Hematopoietic multipotent progenitor cell treated with erythropoietin and hydrocortisone succinate and interleukin-3 and kit ligand, for 8 days (in vitro differentiated cells): ENCODE results near the gene CHCHD2.
A peak's percentile ranks its signal among the peaks of the same experiment; 100 is the strongest.
"Not testable (repeated sequence)": the region's sequence is repeated elsewhere in the genome, so short reads cannot be mapped to it uniquely, and the experiment has no call there.

ENCODE experiments used
- DNase-seq: peaks from one replicate; pipeline ENCODE4 v3.0.0-alpha.2; 2015

The CHCHD2 gene

GRCh38 chr7:56081626-56082340, 24.5 kb downstream of the CHCHD2 start:
- no peak for DNase-seq

GRCh38 chr7:56080726-56081435, 25.4 kb downstream of the CHCHD2 start:
- not testable (repeated sequence) for DNase-seq

GRCh38 chr7:56079450-56080185, 26.7 kb downstream of the CHCHD2 start:
- no peak for DNase-seq

- DNase-seq, result no peak
Measured at GRCh38 chr7:56078196-56078595, 28.1 kb downstream of the CHCHD2 start.

- no peak for DNase-seq
Measured at GRCh38 chr7:56077681-56078080, 28.6 kb downstream of the CHCHD2 start.

- DNase-seq, result peak; percentile 85
Measured at GRCh38 chr7:56074371-56074791, 31.9 kb downstream of the CHCHD2 start.

GRCh38 chr7:56066376-56066775, 39.9 kb downstream of the CHCHD2 start:
- DNase-seq, result not testable (repeated sequence)

GRCh38 chr7:56063882-56064625, 42.2 kb downstream of the CHCHD2 start, which contains the start of gene SUMF2:
TSS of gene SUMF2 (plus strand) at chr7:56064286. CDS start at chr7:56064312, 26 bp downstream.
- DNase-seq, result peak; percentile 89

- no peak for DNase-seq
Measured at GRCh38 chr7:56063500-56063881, 42.8 kb downstream of the CHCHD2 start.

GRCh38 chr7:56062382-56062781, 43.9 kb downstream of the CHCHD2 start:
- peak; percentile 68 for DNase-seq

GRCh38 chr7:56053993-56054392, 52.3 kb downstream of the CHCHD2 start:
- DNase-seq, result no peak

- DNase-seq, result no peak
Measured at GRCh38 chr7:56053379-56053778, 52.9 kb downstream of the CHCHD2 start.
